GM21717 (cell line): Measurements from ENCODE around the gene NOS1AP.

Experiments used
- ATAC-seq: cut with Tn5 transposase; IDR thresholded peaks from one replicate; pipeline ENCODE4 v1.9.1; 2021; ENCODE audit warnings: mild to moderate bottlenecking, moderate library complexity; ENCODE audit not compliant: unreplicated experiment

NOS1AP gene

GRCh38 chr1:162284206-162284955, 214.9 kb downstream of the NOS1AP start:
- no peak for ATAC-seq

- ATAC-seq: no peak
These were observed 215.7 kb downstream of the NOS1AP start for GRCh38 chr1:162285149-162285561.

DNA sequence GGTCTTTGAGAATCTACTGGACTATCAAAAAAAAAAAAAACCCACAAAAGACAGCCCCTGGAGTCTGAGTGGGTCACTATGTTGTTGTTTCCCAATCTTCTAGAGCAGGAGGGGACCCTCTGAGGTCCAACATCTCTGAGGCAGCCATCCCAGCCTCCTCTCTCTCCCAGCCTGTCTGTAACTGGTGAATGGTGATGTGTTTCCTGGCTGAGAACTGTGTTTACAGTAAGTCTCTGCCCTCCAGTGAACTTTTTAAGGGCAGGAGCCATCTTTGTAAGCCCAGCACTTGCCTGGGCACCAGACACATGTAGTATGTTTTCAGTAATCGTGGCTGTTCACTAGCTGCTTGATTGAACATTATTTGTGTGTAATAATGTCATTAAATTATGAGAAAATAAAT, 221.5 kb downstream of the NOS1AP start:
- no peak for ATAC-seq

- ATAC-seq: no peak
These were observed 222.9 kb downstream of the NOS1AP start for GRCh38 chr1:162292422-162292849.

GRCh38 chr1:162293073-162293692, 223.7 kb downstream of the NOS1AP start:
- ATAC-seq: no peak

- no peak for ATAC-seq
These were observed 224.5 kb downstream of the NOS1AP start for GRCh38 chr1:162294015-162294414.

GRCh38 chr1:162297208-162297607, 227.7 kb downstream of the NOS1AP start:
- ATAC-seq: no peak

DNA sequence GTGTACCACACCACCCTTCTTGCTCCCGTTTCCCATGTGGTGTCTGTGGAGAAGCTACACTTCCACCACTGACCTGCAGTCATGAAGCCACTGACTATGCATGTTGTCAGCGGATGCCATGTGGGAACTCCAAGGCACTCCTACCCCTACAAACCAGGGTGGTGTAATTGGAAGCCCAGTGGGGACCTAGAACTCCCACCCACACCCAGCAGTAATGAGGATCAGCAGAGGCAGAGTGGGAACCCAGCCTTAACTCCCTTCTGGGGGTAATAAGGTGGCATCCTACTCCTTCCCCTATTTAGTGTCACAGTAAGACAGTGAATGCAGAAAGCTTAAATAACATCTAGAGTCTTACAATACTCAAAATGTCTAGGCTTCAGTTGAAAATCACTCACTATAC, 228.8 kb downstream of the NOS1AP start:
- ATAC-seq: no peak

DNA sequence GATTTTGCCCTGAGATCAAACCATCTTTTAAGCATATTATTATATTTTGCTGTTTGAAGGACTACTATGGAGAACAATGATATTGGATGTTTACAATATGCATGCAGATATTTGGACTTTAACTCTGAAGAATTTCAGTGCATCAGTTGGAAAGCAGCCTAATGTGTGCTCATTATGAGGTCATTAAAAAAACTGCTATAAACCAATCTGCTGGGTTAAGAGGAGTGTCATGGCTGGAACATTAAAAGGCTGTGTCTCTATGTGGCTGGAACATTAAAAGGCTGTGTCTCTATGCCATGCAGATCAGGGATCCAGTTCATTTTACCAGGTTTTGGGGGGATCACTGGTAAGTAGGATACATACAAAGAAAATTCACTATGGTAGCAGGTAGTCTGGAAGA, 229.5 kb downstream of the NOS1AP start:
- ATAC-seq: no peak

- ATAC-seq: no peak
These were observed 230.8 kb downstream of the NOS1AP start for GRCh38 chr1:162300057-162300917.

- no peak for ATAC-seq
These were observed 232.2 kb downstream of the NOS1AP start for GRCh38 chr1:162301696-162302095.

- ATAC-seq: no peak
These were observed 233.0 kb downstream of the NOS1AP start for GRCh38 chr1:162302306-162303003.

GRCh38 chr1:162303004-162303344, 233.5 kb downstream of the NOS1AP start:
- ATAC-seq: no peak

DNA sequence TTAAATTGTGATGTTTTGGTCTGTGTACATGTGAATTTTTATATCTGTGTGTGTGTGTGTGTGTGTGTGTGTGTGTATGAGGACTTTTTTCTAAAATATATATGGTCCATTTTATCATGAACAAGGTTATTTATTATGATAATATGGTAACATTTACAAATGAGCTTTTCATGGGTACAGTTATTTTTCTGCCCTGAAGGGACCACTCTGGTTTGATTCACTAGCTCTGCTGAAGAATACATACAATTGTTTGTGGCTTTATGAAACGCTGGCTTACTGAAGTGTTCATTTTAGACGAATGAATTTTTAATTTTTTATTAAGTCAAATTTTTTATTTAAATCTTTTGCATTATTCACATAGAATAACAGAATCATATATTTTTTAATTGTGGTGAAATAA, 235.2 kb downstream of the NOS1AP start:
- no peak for ATAC-seq

DNA sequence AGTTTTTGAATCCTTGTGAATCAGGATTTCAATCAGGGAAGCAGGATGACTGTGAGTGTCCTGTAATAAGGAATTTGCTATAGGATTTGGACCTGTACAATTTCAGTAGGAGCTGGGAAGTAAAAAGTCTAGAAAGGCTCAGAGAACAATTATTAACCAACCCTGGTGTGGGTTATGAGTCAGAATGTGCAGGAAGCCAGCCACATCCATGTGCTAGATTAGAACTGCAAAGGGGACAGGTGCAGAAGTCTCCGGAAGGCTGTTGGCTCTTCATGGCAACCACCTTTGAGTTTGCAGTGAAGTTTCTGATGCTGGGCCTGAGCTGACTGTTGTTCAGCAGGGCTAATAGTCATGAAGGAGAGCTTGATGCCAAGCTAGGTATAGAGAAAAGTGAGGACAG, 236.5 kb downstream of the NOS1AP start:
- ATAC-seq: no peak

GRCh38 chr1:162310337-162310736, 240.8 kb downstream of the NOS1AP start:
- no peak for ATAC-seq

GRCh38 chr1:162314206-162314605, 244.7 kb downstream of the NOS1AP start:
- no peak for ATAC-seq

DNA sequence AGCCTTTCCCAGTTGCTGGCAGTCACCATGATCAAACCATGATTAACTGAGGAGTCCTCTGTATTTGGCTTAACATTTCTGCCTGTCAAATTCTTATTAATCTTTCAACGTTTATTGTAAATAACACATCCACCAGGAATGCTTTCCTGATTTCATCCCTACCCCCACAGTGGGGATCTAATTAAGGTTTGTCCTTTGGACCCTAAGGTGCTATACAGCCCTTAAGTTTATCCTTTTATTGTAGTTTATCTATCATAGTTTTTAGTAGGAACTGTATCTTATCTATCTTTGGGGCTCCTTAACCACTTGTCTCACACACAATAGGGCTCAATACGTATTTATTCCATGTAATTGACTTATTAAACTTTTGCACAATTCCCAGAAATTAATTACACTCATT, 246.2 kb downstream of the NOS1AP start:
- no peak for ATAC-seq

- no peak for ATAC-seq
These were observed 246.7 kb downstream of the NOS1AP start for GRCh38 chr1:162316187-162316586.

- ATAC-seq: no peak
These were observed 248.1 kb downstream of the NOS1AP start for GRCh38 chr1:162317621-162318020.

DNA sequence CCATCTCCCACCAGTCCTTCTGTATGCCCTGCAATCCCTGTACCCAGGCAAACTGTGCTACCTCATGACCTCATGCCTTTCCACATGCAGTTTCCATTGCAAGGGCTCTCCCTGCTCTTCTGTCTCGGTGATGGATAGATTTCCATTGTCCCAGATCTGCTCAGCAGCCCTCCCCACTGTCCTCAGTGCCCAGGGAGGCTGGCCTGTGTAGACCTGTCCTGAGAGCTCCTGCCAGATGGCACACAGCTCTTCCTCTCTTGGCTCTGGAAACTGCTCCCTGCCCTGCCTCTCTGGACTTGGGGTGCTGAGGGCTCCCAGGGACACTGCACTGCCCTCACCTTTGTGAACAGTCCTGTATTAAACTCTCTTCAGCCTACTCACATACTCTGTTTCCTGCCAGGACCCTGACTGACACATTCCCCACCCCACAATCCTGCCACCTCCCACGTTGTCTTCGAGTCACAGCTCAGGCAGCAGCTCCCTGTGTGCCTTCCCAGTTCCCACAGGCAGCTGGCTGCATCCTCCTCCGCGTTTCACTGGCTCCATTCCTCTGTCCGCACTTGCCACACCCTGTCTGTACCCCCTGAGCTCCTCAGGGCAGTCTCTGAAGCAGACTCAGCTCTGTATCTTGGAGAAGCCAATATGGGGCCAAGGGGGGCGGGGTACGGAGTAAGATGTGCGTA, 250.1 kb downstream of the NOS1AP start:
- ATAC-seq: no peak
